Right cardiac atrium (tissue), 5 donors: ENCODE measurements around the gene ADD1. TPM values are rescaled to one million over a fixed set of nuclear protein-coding genes. Genes with fewer than 3 reads are reported as not detected.
"Not testable (repeated sequence)": the region's sequence is repeated elsewhere in the genome, so short reads cannot be mapped to it uniquely, and the experiment has no call there.

ENCODE experiments used
- ATAC-seq, 2 donors: fragments of 200-7000 bp; cut with Tn5 transposase; one replicate each; pipeline versions ENCODE4 v1.8.0 to v1.9.1; 2020; ENCODE audit warnings: moderate library complexity in 2 of 2, mild to moderate bottlenecking in 1 of 2
- DNase-seq, 3 donors: peaks; one replicate each; pipeline ENCODE4 v3.0.0-alpha.2; 2020
- H3K27ac ChIP-seq: one replicate; pipeline ENCODE4 v1.5.1; 2013; ENCODE audit warnings: mild to moderate bottlenecking, low read length, control low read depth, moderate library complexity
- H3K27me3 ChIP-seq: one replicate; pipeline ENCODE4 v1.6.1; 2013; ENCODE audit not compliant: control insufficient read depth, insufficient read depth
- H3K4me1 ChIP-seq: one replicate; pipeline ENCODE4 v1.6.1; 2013; ENCODE audit warnings: low read length; ENCODE audit not compliant: control insufficient read depth, insufficient read depth
- H3K4me3 ChIP-seq: one replicate; pipeline ENCODE4 v1.5.1; 2013; ENCODE audit warnings: low read length, control low read depth
- H3K9me3 ChIP-seq: one replicate; pipeline ENCODE4 v1.6.1; 2013; ENCODE audit warnings: low read length; ENCODE audit not compliant: control insufficient read depth
- WGBS: extraction: QIAGEN DNeasy Blood & Tissue Kit; methylation state at CpG from one replicate; pipeline ENCODE4 v1.1.7; 2013; 5-methylcytosine and 5-hydroxymethylcytosine counted together
- intact Hi-C, 4 donors: fragments of 100-400 bp; cut with DNase I; formaldehyde crosslinking; loops; one replicate each; pipeline versions ENCODE4 v1.11.0 to v1.14.0; 2022 to 2023
- polyA plus RNA-seq: library from polyadenylated mRNA; stranded (reverse); fragments of 200-250 nt; gene quantifications from one replicate; pipeline ENCODE4 v1.2.3, GENCODE V29; 2013
- total RNA-seq, 4 donors: library from RNA; stranded (reverse); fragmentation: NEBNext Ultra II Directional; extraction: Animal tissue kit (Norgen Biotek cat#: 25700); gene quantifications; one replicate each; pipeline ENCODE4 v1.2.1, GENCODE V29; 2021
- donor health status: healthy with polysubstance abuse.
- donor health status: DM: no; HTN: yes; CAD: no.
- donor health status: DM: no; HTN: no; CAD: no.
- donor health status: DM: no; HTN: yes; CAD: no; lungs with severe emphysema.
- donor health status: DM: yes; HTN: yes; CAD: no.

ADD1 gene
- total and polyA plus RNA-seq, 5 donors = 207 to 256 (median 218) TPM

- peaks cover 7% of the 10 kb centered on the region for H3K4me1 ChIP-seq
- ATAC-seq = no peak
- 77% methylated on average over 12 of the region's 12 CpGs for WGBS
- DNase-seq = peak in 1 of 3 donors; percentile 12
- intact Hi-C loops = loop anchor here in 3 of 4 donors (10.0 kb wide), 1 partner anchor 173 kb away; no protein-coding TSS in a partner anchor
- H3K27me3 ChIP-seq = no peaks in the 10 kb centered on the region
- H3K9me3 ChIP-seq = no peaks in the 10 kb centered on the region
- H3K4me3 ChIP-seq = no peak overlapping the region
- no peak overlapping the region for H3K27ac ChIP-seq
These were observed 94.3 kb downstream of the ADD1 start for GRCh38 chr4:2937986-2938385.

DNA sequence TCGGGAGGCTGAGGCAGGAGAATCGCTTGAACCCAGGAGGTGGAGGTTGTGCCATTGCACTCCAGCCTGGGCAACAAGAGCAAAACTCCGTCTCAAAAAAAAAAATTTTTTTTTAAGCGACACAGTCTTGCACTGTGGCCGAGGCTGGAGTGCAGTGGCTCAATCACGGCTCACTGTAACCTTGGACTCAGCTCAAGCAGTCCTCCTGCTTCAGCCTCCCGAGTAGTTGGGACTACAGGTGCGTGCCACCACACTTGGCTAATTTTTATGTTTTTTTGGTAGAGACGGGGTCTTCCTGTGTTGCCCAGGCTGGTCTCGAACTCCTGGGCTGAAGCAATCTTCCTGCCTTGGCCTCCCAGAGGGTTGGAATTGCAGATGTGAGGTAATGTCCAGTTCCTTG is 94.8 kb downstream of the ADD1 start:
- peak in 1 of 3 donors; percentile 25 for DNase-seq
- not testable (repeated sequence) for H3K9me3 ChIP-seq, H3K4me1 ChIP-seq, ATAC-seq, H3K4me3 ChIP-seq, H3K27ac ChIP-seq, H3K27me3 ChIP-seq
- intact Hi-C loops = loop anchor here in 3 of 4 donors (10.0 kb wide), 1 partner anchor 174 kb away; no protein-coding TSS in a partner anchor
- 93% methylated on average over 10 of the region's 10 CpGs for WGBS

- DNase-seq (peak in 1 of 3 donors; percentile 14), ATAC-seq (no peak)
- WGBS = 87% methylated on average over 14 of the region's 14 CpGs
- Histone ChIP-seq H3K27me3 (no peaks in the 10 kb centered on the region), H3K4me3 (no peak overlapping the region), H3K9me3 (no peaks in the 10 kb centered on the region), H3K27ac (no peak overlapping the region), H3K4me1 (peaks cover 3% of the 10 kb centered on the region)
- intact Hi-C loops = loop anchor here in 3 of 4 donors (10.0 kb wide), 1 partner anchor 174 kb away; no protein-coding TSS in a partner anchor
These were observed 95.3 kb downstream of the ADD1 start for GRCh38 chr4:2938906-2939305.

- no peaks in the 10 kb centered on the region for H3K27me3 ChIP-seq
- H3K4me3 ChIP-seq = no peak overlapping the region
- DNase-seq = peak in 2 of 3 donors; percentile 3 to 49
- no peak overlapping the region for H3K27ac ChIP-seq
- H3K9me3 ChIP-seq = no peaks in the 10 kb centered on the region
- no peak for ATAC-seq
- WGBS = 89% methylated on average over 30 of the region's 30 CpGs
- peaks cover 3% of the 10 kb centered on the region for H3K4me1 ChIP-seq
- intact Hi-C loops = loop anchor here in 3 of 4 donors (10.0 kb wide), 1 partner anchor 175 kb away; no protein-coding TSS in a partner anchor
These were observed 96.0 kb downstream of the ADD1 start for GRCh38 chr4:2939383-2940243.

DNA sequence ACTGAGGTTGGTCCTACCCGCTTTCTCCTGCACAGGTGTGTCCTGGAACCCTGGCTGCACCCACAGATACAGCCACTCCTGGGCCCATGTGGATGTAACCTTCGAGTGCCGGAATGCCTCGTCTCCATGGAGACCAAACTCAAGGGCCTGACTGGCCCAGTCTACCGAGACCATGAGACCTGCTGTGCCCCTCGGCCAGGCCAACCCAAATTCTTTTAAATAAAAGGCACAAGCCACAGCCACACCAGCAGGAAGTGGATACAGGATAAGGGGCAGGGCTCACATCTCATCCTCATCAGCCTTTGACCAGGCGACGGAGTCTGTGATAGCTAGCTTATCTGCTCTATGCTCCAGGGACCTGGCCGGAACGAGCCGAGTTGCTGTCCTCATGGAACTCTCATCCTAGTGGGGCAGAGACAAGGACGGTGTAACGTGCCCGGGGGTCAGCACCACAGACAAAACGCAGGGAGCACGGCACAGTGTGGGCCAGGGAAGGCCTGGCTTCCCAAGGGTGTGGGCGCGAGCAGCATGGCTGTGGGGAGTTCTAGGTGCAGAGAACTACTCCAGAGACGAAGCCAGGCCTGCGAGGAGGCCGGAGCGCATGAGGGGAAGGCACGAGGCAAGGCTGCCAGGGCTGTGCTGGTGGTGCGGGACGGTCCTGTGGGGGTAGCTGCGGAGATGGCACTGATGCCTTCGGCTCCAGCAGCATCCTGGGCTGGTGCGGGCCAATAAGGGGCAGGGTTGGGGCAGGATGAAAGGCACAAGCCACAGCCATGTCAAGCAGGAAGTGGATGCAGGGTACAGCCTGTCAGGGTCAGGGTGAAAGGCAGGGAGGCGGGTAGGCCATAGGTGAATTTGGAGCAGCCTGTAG is 96.9 kb downstream of the ADD1 start:
- H3K4me3 ChIP-seq = no peak overlapping the region
- DNase-seq = peak in 2 of 3 donors; percentile 13 to 43
- no peaks in the 10 kb centered on the region for H3K9me3 ChIP-seq
- H3K27me3 ChIP-seq = no peaks in the 10 kb centered on the region
- WGBS = 83% methylated on average over 29 of the region's 29 CpGs
- no peak for ATAC-seq
- no peak overlapping the region for H3K27ac ChIP-seq
- peaks cover under 1% of the 10 kb centered on the region for H3K4me1 ChIP-seq
- intact Hi-C loops = no loop called here

DNA sequence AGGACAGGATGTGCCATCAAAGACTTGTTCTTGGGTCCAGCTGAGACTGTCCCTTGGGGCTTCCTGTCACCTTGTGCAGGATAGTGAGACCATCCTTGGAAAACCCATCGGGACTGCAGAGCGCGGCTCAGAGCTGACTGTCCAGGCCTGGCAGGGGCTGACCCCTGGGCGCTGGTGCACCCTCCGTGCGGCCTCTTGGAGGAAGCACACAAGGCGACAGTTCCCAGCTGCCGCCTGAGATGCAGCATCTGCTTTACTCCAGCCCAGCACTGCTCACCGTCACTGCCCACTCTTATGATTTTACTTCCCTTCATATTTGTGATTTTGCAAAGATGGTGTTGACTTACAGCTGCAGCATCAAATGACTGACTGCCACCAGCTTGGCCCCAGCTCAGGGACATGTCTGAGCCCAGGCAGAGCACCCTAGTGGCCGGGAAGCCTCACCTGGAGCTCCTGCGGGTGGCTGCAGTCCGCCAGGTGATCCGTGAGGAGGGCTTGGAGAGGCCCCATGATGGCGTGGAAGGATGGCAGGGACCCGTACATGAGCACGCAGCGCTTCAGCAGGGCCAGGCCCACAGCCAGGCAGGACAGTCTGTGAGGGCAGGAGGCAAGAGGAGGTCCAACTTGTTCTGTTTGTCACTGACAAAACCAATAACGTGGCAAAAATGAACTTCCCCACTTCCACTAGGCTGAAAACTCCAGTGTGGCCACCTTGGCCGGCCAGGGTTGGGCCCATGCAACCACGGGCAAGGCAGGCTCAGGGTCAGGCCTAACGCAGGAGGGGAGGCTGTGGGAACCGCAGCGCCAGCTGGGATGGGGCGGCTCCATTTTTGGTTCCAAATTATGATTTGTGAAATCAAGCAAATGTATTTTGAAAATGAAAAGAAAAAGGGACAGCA is 97.7 kb downstream of the ADD1 start:
- no peak overlapping the region for H3K27ac ChIP-seq
- WGBS = 91% methylated on average over 24 of the region's 24 CpGs
- ATAC-seq (no peak), DNase-seq (peak in 2 of 3 donors; percentile 14 to 55)
- no peaks in the 10 kb centered on the region for H3K27me3 ChIP-seq
- intact Hi-C loops = no loop called here
- H3K4me1 ChIP-seq = no peaks in the 10 kb centered on the region
- no peaks in the 10 kb centered on the region for H3K9me3 ChIP-seq
- no peak overlapping the region for H3K4me3 ChIP-seq

- Histone ChIP-seq H3K27me3 (no peaks in the 10 kb centered on the region), H3K27ac (no peak overlapping the region), H3K4me3 (no peak overlapping the region), H3K9me3 (no peaks in the 10 kb centered on the region), H3K4me1 (no peaks in the 10 kb centered on the region)
- peak in 2 of 3 donors; percentile 34 to 50 for DNase-seq
- ATAC-seq = no peak
- intact Hi-C loops = no loop called here
- 91% methylated on average over 21 of the region's 21 CpGs for WGBS
These were observed 98.4 kb downstream of the ADD1 start for GRCh38 chr4:2942037-2942531.

GRCh38 chr4:2942532-2943363 is 99.1 kb downstream of the ADD1 start:
- no peaks in the 10 kb centered on the region for H3K9me3 ChIP-seq
- intact Hi-C loops = no loop called here
- peak; percentile 21 to 54 (median 51) for DNase-seq

DNA sequence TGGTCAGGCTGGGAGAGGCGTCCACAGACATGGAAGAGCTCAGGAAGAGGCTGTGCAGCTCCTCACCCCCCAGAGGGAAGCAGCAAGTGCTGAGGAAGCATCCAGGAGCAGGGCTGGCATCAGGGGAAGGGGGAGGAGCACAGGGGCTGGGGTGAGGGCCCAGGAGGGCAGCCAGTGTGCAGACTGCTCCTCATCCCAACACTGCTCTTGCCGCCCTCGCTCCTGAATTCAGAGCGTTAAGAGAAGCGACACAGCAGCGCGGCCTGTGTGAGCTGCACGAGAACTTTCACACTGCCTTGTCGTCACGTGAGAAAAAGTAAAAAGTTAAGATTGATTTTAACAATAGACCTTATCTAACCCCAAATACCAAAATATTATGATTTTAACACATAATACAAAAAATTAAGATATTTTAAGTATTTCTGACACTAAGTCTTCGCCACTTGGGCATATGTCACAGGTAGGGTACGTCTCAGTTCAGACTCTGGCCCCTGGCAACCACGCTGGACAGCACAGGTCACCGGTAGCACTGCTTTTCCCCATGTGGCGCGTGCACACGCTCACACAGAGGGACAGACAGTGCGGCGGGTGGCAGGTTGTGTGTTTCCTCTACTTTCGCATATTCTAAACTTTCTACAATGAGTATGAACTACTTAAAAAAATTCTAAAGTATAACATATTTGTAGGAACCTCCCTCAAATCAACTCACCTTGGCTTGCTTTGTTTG is 99.9 kb downstream of the ADD1 start:
- no peaks in the 10 kb centered on the region for H3K4me1 ChIP-seq
- ATAC-seq (no peak), DNase-seq (peak in 2 of 3 donors; percentile 13 to 31)
- H3K9me3 ChIP-seq = no peaks in the 10 kb centered on the region
- WGBS = 94% methylated on average over 20 of the region's 20 CpGs
- intact Hi-C loops = no loop called here
- H3K27ac ChIP-seq = no peak overlapping the region
- no peak overlapping the region for H3K4me3 ChIP-seq
- no peaks in the 10 kb centered on the region for H3K27me3 ChIP-seq

More at GRCh38 chr4:2942532-2943363, 99.1 kb downstream of the ADD1 start:
- H3K27ac ChIP-seq = no peak overlapping the region
- H3K27me3 ChIP-seq = no peaks in the 10 kb centered on the region
- no peaks in the 10 kb centered on the region for H3K4me1 ChIP-seq
- WGBS = 84% methylated on average over 31 of the region's 31 CpGs
- H3K4me3 ChIP-seq = no peak overlapping the region
- peak; percentile 25 to 29 for ATAC-seq
